H54 (cell line): ENCODE results near the gene ENPP6.
"Not testable (repeated sequence)": the region's sequence is repeated elsewhere in the genome, so short reads cannot be mapped to it uniquely, and the experiment has no call there.

Experiments
- DNase-seq: peaks from one replicate; pipeline ENCODE4 v3.0.0; 2011; ENCODE audit warnings: low spot score, mixed read lengths; ENCODE audit not compliant: insufficient read length
- FAIRE-seq: peaks from 3 replicates; lab custom pipeline; 2011; peaks lifted over from hg19 to GRCh38; lab: Jason Lieb, UNC
- POLR2A ChIP-seq: IDR thresholded peaks from 2 replicates; pipeline ENCODE4 v1.6.1; 2011; ENCODE audit warnings: low read depth, mild to moderate bottlenecking, low read length

Gene ENPP6

DNA sequence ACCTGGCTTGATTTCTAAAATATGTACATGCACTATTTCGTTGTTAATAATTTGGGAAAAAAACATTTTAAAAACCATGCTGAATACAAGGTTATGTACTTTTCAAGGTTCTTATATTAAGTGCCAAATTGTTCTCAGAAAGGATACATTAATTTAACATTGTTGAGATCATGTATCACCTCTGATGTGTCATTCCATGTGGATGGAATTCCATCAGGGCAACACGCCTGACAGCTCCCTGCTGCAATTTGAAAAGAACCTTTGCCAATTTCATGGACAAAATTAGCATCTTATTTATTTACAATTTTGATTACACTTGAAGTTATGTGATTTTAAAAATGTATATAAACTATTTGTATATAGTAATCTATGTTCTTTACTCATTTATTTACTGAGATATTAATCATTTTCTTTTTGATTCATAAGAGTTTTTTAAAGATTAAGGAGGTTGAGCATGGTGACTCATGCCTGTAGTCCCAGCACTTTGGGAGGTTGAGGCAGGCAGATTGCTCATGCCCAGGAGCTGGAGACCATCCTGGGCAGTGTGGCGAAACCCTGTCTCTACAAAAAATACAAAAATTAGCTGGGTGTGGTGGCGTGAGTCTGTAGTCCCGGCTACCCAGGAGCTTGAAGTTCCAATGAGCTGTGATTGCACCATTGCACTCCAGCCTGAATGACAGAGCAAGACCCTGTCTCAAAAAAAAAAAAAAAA is 142.8 kb downstream of the ENPP6 start:
- no peak for FAIRE-seq
- no peak for DNase-seq
- TF ChIP-seq POLR2A, result no peak

DNA sequence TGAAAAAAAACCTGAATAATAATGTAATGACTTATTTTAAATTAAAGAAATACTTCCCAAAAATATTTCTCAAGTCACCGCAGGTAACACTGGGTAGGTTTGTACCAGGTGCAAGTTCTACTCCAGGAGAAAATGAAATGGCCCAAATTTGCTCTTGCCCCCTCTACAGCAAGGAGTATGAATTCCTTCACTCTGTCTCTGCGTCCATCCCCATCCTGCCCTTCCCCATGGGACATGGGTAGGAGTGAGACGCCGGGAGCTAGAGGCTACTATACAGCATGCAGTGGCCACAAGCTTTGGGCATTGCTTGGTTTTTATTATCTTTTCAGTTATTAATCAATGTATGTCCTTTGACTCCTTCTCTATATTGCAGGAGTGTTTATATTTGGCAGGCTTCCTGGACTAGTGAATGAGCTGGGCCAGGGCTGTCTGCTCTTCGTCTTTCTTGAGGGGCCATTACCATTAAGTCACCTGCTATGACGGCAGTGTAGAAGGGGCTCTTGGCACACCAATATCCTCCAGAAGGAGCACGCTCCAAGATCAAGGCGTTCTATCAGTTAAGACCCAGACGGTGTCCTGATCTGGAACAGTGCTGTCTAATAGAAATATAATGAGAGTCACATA is 149.6 kb downstream of the ENPP6 start:
- no peak for TF ChIP-seq POLR2A
- FAIRE-seq (no peak), DNase-seq (no peak)

DNA sequence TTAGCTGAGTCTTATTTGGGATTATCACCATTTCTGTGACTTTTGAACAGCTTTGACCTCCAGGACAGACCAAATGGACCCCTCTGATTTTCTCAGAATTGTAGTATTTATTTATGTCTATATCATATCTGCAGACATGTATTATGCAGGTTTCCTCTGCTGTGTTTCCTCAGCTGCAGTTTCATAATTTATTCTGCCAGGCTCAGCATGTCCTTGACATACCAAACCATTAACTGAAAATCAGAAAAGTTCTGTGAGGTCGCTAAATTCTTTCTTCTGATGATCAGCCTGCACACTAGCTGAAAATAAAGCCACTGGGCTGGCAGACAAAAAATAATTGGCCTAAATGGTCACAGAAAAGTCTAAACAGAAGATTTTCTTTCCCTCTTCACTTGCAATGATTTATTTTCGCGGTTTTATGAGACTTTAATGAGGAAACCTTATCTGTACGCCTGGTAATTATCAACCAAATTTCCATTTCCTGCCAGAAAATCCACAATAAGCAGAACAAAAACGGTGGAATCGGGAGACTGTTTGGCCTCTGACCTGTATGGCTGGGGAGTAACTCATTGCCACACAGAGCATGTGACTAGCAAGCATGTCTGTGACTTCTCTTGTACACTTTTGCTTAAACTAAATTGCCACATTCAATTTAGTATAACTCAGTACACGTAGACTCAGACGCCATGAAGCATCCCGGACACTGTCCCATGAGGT is 150.9 kb downstream of the ENPP6 start:
- DNase-seq (no peak), FAIRE-seq (no peak)
- TF ChIP-seq POLR2A, result no peak

DNA sequence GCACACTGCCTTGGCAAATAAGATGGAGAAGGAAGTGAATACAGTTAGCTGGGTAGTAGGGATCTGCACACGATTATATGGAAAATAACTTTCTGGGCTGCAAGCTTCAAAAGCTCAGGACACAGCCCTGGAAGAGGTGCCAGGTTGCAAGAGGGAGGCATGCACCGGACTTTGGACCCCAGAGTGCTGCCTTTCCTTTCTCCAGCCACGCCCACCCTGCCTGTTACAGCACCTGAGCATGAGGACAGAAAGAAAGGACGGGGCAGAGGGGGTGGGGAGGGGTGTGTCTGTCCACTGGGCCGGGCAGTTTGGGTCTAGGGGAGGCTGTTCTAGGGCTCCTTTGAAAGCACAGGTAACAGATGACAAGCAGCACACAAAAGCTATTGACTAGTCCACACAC is 152.8 kb downstream of the ENPP6 start:
- TF ChIP-seq POLR2A, result no peak
- DNase-seq (no peak), FAIRE-seq (no peak)

DNA sequence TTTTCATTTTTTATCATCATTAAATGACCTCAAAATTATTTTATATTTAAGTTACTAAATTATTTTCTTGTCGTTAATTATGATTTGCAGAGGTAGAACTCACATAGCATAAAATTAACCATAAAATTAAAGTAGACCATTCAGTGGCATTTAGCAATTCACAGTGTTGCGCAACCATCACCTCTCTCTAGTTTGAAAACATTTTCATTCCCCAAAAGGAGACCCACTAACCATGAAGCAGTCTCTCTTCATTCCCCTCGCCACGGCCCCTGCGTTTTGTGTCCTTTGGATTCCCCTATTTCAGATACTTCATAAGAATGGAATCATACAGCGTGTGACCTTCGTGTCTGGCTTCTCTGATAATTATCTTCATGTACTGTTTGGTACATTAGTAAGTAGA is 154.9 kb downstream of the ENPP6 start:
- TF ChIP-seq POLR2A, result no peak
- FAIRE-seq (no peak), DNase-seq (no peak)

DNA sequence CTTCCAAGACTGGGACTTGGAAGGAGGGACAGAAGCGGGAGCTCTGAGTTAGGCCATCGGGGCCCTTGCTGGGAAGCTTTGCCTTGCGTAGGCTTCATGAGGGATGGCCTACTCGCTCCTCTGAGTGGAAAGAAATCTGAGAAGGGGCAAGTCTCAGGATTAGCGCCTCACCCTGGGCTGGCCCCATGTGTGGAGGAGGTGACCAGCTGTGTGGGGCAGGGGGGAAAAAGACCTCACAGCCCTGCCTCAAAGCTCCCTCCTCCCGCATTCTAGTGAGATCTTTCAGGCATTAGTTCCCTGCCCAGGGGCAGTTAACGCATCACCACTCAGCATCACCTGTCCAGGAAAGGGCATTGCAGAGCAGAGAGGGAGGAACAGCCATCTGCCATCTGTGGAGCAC is 156.1 kb downstream of the ENPP6 start:
- FAIRE-seq, result no peak
- DNase-seq, result no peak
- TF ChIP-seq POLR2A, result no peak

GRCh38 chr4:184059099-184059498 is 158.6 kb downstream of the ENPP6 start:
- FAIRE-seq (no peak), DNase-seq (no peak)
- TF ChIP-seq POLR2A, result no peak

DNA sequence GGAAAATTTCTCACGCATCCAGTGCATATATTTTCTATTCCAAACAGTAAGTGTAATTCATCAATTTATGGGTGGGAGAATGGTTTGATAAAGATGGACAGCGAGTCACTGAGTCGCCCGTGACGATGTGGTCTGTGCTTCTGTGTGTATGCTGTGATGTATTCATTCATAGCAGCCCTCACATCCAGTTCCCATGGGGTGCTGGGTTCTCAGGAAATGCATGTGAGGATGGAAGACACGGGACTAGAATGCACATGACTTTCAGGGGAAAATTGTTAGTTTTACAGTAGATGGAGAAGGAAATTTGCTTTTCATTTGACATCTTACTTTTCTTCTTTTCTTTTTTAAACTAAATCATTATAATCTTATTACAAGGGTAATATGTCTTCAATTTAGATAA is 159.6 kb downstream of the ENPP6 start:
- DNase-seq, result no peak
- FAIRE-seq, result no peak

GRCh38 chr4:184056877-184057276 is 160.8 kb downstream of the ENPP6 start:
- TF ChIP-seq POLR2A, result no peak
- FAIRE-seq, result no peak
- DNase-seq, result no peak

More for the DNA sequence above, 159.6 kb downstream of the ENPP6 start:
- no peak for TF ChIP-seq POLR2A

DNA sequence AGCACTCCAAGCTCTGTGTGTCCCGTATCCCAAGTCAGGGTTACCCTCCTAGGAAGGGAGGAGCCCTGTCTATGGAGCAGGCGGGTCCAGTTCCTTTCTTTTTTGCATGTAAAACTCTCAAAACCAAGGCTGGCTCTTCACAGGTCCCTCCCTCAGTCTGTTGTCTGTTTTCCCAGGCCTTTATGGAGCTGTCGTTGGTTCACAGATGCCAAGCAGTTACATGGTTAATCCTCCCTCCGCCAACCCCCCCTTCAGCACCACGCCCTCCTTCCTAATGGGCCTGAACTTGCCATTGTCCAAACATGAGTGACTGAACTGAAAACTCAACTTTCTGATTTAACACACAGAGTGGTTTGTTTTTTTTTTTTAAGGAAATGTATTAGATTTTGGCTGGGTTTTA is 164.2 kb downstream of the ENPP6 start:
- DNase-seq (no peak), FAIRE-seq (no peak)
- no peak for TF ChIP-seq POLR2A

DNA sequence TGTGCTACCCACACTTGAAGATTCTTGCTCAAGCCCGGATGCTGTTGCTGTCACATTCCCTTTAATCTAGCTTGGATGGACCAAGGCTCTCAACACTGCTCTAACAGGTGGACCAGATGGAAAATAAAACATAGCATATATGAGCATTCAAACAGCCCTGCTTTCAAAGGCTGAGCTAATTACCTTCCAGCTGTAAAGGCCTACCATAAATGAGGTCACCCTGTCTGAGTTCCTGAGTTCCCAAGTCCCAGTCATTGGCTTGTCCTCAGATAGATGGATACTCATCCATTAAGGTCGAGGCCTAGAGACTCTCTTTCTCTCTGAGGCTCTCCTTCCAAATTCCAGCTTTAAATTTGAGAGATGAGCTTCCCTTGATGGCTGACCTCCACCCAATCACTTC is 165.1 kb downstream of the ENPP6 start:
- FAIRE-seq (no peak), DNase-seq (no peak)
- TF ChIP-seq POLR2A, result no peak

GRCh38 chr4:184051262-184051661 is 166.4 kb downstream of the ENPP6 start:
- DNase-seq, FAIRE-seq: not testable (repeated sequence)

- no peak for TF ChIP-seq POLR2A
- DNase-seq (no peak), FAIRE-seq (no peak)
Measured at GRCh38 chr4:184046148-184046547, 171.5 kb downstream of the ENPP6 start.

DNA sequence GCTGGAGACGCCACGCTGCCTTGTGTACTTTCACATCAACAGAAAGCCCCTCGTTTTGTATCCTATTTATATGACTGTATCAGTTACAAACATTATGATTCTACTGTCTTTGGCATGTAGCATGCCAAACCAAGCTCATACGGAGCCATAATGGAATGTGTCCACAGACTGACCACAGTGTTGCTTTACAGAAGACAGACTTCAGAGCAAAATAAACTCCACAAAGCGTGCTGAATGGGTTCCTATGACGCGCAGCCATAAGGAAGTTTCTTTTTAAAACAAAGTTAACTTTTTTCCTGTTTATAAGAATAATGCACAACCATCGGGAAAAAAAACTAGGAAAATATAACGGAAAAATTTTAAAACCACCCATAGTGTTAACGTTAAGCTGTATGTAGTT is 176.5 kb downstream of the ENPP6 start:
- FAIRE-seq (no peak), DNase-seq (no peak)
- TF ChIP-seq POLR2A, result no peak
